CD4-positive, alpha-beta T cell (primary cell): ENCODE measurements around the gene SLC2A1. TPM values are rescaled to one million over a fixed set of nuclear protein-coding genes. Genes with fewer than 3 reads are reported as not detected.

ENCODE experiments used
- ATAC-seq: fragments of 200-7000 bp; cut with Tn5 transposase; one replicate; pipeline ENCODE4 v1.10.0; 2022; ENCODE audit warnings: mild to moderate bottlenecking; ENCODE audit not compliant: poor library complexity
- CTCF ChIA-PET: fragments of 350-600 bp; sonication (Branson Sonifier 250); formaldehyde crosslinking; loops from one replicate; lab custom pipeline; 2021; ENCODE audit warnings: antibody characterized with exemption, inconsistent platforms; lab: Charles Lee
- POLR2A ChIA-PET: fragments of 350-600 bp; sonication (Branson Sonifier 250); formaldehyde crosslinking; loops from one replicate; lab custom pipeline; 2021; ENCODE audit warnings: antibody characterized with exemption, inconsistent platforms; lab: Charles Lee
- DNase-seq, 14 experiments: peaks; one replicate each; pipeline ENCODE4 v3.0.0-alpha.2; 2013 to 2020; ENCODE audit warnings: mixed read lengths in 2 of 14
- H3K27ac ChIP-seq, 2 donors: one replicate each; pipeline versions ENCODE4 v1.5.1 to v1.7.0; 2013; ENCODE audit warnings: low read length in 2 of 2, low read depth in 1 of 2, mild to moderate bottlenecking in 1 of 2
- H3K27me3 ChIP-seq, 2 experiments: 1 replicate in 1 of 2; 2 replicates in 1 of 2; pipeline versions ENCODE4 v1.6.1 to v1.7.0; 2013; ENCODE audit warnings: low read length in 2 of 2, control low read depth in 1 of 2, mild to moderate bottlenecking in 1 of 2, moderate library complexity in 1 of 2; ENCODE audit not compliant: insufficient read depth in 2 of 2, control insufficient read depth in 1 of 2
- H3K36me3 ChIP-seq: one replicate; pipeline ENCODE4 v1.6.1; 2013; ENCODE audit warnings: low read length, control low read depth; ENCODE audit not compliant: insufficient read depth
- H3K4me1 ChIP-seq: one replicate; pipeline ENCODE4 v1.6.1; 2013; ENCODE audit warnings: low read length, control low read depth; ENCODE audit not compliant: insufficient read depth
- H3K4me3 ChIP-seq: one replicate; pipeline ENCODE4 v1.5.1; 2013; ENCODE audit warnings: mild to moderate bottlenecking, low read length, moderate library complexity
- H3K9me3 ChIP-seq, 2 experiments: 1 replicate in 1 of 2; 2 replicates in 1 of 2; pipeline versions ENCODE4 v1.6.1 to v1.7.0; 2013; ENCODE audit warnings: low read length in 2 of 2, mild to moderate bottlenecking in 2 of 2, control low read depth in 1 of 2, moderate library complexity in 1 of 2; ENCODE audit not compliant: control insufficient read depth in 1 of 2, insufficient read depth in 1 of 2
- H3K27ac Mint-ChIP-seq: one replicate; pipeline ENCODE4 v1.8.0; 2020; ENCODE audit warnings: mixed read lengths
- H3K27me3 Mint-ChIP-seq: one replicate; pipeline ENCODE4 v1.8.0; 2021; ENCODE audit warnings: mixed read lengths
- H3K36me3 Mint-ChIP-seq: one replicate; pipeline ENCODE4 v1.8.0; 2021; ENCODE audit warnings: low read depth, mixed read lengths
- H3K4me1 Mint-ChIP-seq: one replicate; pipeline ENCODE4 v1.8.0; 2021; ENCODE audit warnings: low read depth, mixed read lengths
- H3K4me3 Mint-ChIP-seq: one replicate; pipeline ENCODE4 v1.8.0; 2020; ENCODE audit warnings: mild to moderate bottlenecking, mixed read lengths
- H3K9me3 Mint-ChIP-seq: one replicate; pipeline ENCODE4 v1.8.0; 2020; ENCODE audit warnings: mixed read lengths
- intact Hi-C, 2 experiments: fragments of 100-400 bp; cut with DNase I in 1 of 2; cut with micrococcal nuclease in 1 of 2; formaldehyde crosslinking; loops; one replicate each; pipeline versions ENCODE4 v1.15.1 to v1.9.0; 2023 to 2025; cut with DNase I, micrococcal nuclease
- total RNA-seq, 174 experiments: library from RNA in 2 of 174; stranded (reverse) in 2 of 174; gene quantifications; one replicate each; pipeline ENCODE4 v1.2.3 and lab custom pipeline; 2021 to 2026
- TF ChIP-seq, protein P1 (sequence below): fragments of 200-600 bp; IDR thresholded peaks from one replicate; pipeline ENCODE4 v1.8.0; 2022; ENCODE audit warnings: antibody characterized with exemption, mild to moderate bottlenecking

SLC2A1 gene
- total RNA-seq, 2 experiments from 2014 or later = 78.6 to 80.9 TPM

- no peak overlapping the region for H3K27ac ChIP-seq
Measured at GRCh38 chr1:43002116-43002515, 43.4 kb upstream of the SLC2A1 start.

DNA sequence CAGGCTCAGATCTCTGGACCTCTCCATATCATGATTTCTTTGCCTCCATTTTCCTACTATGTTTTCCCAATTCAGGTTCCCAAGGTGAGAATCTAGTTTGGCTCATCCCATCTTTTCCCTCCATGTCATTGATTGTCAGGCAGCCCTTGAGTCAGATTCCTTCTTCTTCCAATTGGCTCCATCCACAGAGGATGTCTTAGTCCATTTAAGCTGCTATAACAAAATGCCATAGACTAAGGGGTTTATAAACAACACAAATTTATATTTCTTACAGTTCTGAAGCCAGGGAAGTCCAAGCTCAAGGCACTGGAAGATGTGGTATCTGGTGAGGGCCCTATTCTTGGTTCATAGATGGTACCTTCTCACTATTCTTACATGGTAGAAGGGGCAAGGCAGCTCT lies 42.8 kb upstream of the SLC2A1 start:
- H3K4me3 ChIP-seq = no peak overlapping the region
- ChIA-PET POLR2A (no interaction called here), CTCF (no interaction called here)
- Mint-ChIP-seq H3K4me1 (no peaks in the 10 kb centered on the region), H3K4me3 (no peak overlapping the region), H3K36me3 (no peaks in the 10 kb centered on the region), H3K27me3 (no peaks in the 10 kb centered on the region), H3K9me3 (no peaks in the 10 kb centered on the region), H3K27ac (no peak overlapping the region)
- TF ChIP-seq, protein P1, sequence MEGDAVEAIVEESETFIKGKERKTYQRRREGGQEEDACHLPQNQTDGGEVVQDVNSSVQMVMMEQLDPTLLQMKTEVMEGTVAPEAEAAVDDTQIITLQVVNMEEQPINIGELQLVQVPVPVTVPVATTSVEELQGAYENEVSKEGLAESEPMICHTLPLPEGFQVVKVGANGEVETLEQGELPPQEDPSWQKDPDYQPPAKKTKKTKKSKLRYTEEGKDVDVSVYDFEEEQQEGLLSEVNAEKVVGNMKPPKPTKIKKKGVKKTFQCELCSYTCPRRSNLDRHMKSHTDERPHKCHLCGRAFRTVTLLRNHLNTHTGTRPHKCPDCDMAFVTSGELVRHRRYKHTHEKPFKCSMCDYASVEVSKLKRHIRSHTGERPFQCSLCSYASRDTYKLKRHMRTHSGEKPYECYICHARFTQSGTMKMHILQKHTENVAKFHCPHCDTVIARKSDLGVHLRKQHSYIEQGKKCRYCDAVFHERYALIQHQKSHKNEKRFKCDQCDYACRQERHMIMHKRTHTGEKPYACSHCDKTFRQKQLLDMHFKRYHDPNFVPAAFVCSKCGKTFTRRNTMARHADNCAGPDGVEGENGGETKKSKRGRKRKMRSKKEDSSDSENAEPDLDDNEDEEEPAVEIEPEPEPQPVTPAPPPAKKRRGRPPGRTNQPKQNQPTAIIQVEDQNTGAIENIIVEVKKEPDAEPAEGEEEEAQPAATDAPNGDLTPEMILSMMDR = no peak
- H3K9me3 ChIP-seq = no peaks in the 10 kb centered on the region
- ATAC-seq = no peak
- H3K27me3 ChIP-seq = no peaks in the 10 kb centered on the region
- DNase-seq = no peak
- no peaks in the 10 kb centered on the region for H3K4me1 ChIP-seq
- H3K27ac ChIP-seq = no peak overlapping the region
- intact Hi-C loops = no loop called here
- no peaks in the 10 kb centered on the region for H3K36me3 ChIP-seq

More at GRCh38 chr1:43002116-43002515, 43.4 kb upstream of the SLC2A1 start:
- Mint-ChIP-seq H3K9me3 (no peaks in the 10 kb centered on the region), H3K27me3 (no peaks in the 10 kb centered on the region), H3K4me1 (no peaks in the 10 kb centered on the region), H3K36me3 (no peaks in the 10 kb centered on the region), H3K27ac (no peak overlapping the region), H3K4me3 (no peak overlapping the region)
- no peak overlapping the region for H3K4me3 ChIP-seq
- DNase-seq (no peak), ATAC-seq (no peak)
- intact Hi-C loops = no loop called here
- TF ChIP-seq, protein P1 = no peak
- CTCF ChIA-PET = no interaction called here
- no peaks in the 10 kb centered on the region for H3K4me1 ChIP-seq
- no peaks in the 10 kb centered on the region for H3K9me3 ChIP-seq
- H3K36me3 ChIP-seq = no peaks in the 10 kb centered on the region
- H3K27me3 ChIP-seq = no peaks in the 10 kb centered on the region
- POLR2A ChIA-PET = no interaction called here

GRCh38 chr1:43000271-43000670 lies 41.6 kb upstream of the SLC2A1 start:
- no peak for ATAC-seq
- Histone ChIP-seq H3K27ac (no peak overlapping the region), H3K36me3 (no peaks in the 10 kb centered on the region), H3K27me3 (no peaks in the 10 kb centered on the region), H3K4me3 (no peak overlapping the region), H3K9me3 (no peaks in the 10 kb centered on the region), H3K4me1 (no peaks in the 10 kb centered on the region)
- H3K9me3 Mint-ChIP-seq = no peaks in the 10 kb centered on the region
- H3K4me3 Mint-ChIP-seq = no peak overlapping the region
- H3K36me3 Mint-ChIP-seq = no peaks in the 10 kb centered on the region
- H3K27me3 Mint-ChIP-seq = no peaks in the 10 kb centered on the region
- H3K4me1 Mint-ChIP-seq = no peaks in the 10 kb centered on the region
- no peak for DNase-seq
- ChIA-PET CTCF (interaction anchor here (0.8 kb wide), 1 partner anchor 87 kb away, joined by 3 read pairs; no protein-coding TSS in a partner anchor), POLR2A (no interaction called here)
- intact Hi-C loops = no loop called here
- H3K27ac Mint-ChIP-seq = no peak overlapping the region
- TF ChIP-seq, protein P1 = no peak
